BE2C (cell line): ENCODE data around the gene SOX8.

Experiments used
- DNase-seq: peaks from one replicate; pipeline ENCODE4 v3.0.0-alpha.2; 2020
- H3K27me3 ChIP-seq: fragments of 250-450 bp; sonication (Bioruptor Pico); 2 replicates; pipeline ENCODE4 v1.5.1; 2020; ENCODE audit warnings: mild to moderate bottlenecking
- H3K36me3 ChIP-seq: fragments of 250-450 bp; sonication (Bioruptor Pico); 2 replicates; pipeline ENCODE4 v1.5.1; 2020; ENCODE audit warnings: mild to moderate bottlenecking
- H3K4me1 ChIP-seq: fragments of 250-450 bp; sonication (Bioruptor Pico); 2 replicates; pipeline ENCODE4 v1.5.1; 2020
- H3K4me3 ChIP-seq: 2 replicates; pipeline ENCODE4 v1.5.1; 2011; ENCODE audit warnings: low read depth, low read length
- H3K9me3 ChIP-seq: fragments of 250-450 bp; sonication (Bioruptor Pico); 2 replicates; pipeline ENCODE4 v1.5.1; 2020
- CTCF ChIP-seq: IDR thresholded peaks from 2 replicates; pipeline ENCODE4 v1.5.1; 2012; ENCODE audit warnings: mild to moderate bottlenecking, low read depth, low read length

SOX8 gene

GRCh38 chr16:978403-978802, 3.2 kb upstream of the SOX8 start:
- H3K27me3 ChIP-seq = peaks cover 48% of the 10 kb centered on the region
- H3K9me3 ChIP-seq = no peaks in the 10 kb centered on the region
- no peaks in the 10 kb centered on the region for H3K4me1 ChIP-seq
- no peak for TF ChIP-seq CTCF
- DNase-seq = no peak
- no peak overlapping the region for H3K4me3 ChIP-seq
- H3K36me3 ChIP-seq = no peaks in the 10 kb centered on the region

- DNase-seq = no peak
- no peak overlapping the region for H3K4me3 ChIP-seq
- H3K27me3 ChIP-seq = peaks cover 55% of the 10 kb centered on the region
- H3K36me3 ChIP-seq = no peaks in the 10 kb centered on the region
- no peaks in the 10 kb centered on the region for H3K4me1 ChIP-seq
- no peaks in the 10 kb centered on the region for H3K9me3 ChIP-seq
- TF ChIP-seq CTCF = no peak
Observed at GRCh38 chr16:979147-979546, 2.4 kb upstream of the SOX8 start.

GRCh38 chr16:979859-980594, 1.5 kb upstream of the SOX8 start:
- peaks cover 64% of the 10 kb centered on the region for H3K27me3 ChIP-seq
- H3K4me3 ChIP-seq = no peak overlapping the region
- H3K4me1 ChIP-seq = no peaks in the 10 kb centered on the region
- no peak for DNase-seq
- TF ChIP-seq CTCF = no peak
- H3K9me3 ChIP-seq = no peaks in the 10 kb centered on the region
- H3K36me3 ChIP-seq = no peaks in the 10 kb centered on the region

DNA sequence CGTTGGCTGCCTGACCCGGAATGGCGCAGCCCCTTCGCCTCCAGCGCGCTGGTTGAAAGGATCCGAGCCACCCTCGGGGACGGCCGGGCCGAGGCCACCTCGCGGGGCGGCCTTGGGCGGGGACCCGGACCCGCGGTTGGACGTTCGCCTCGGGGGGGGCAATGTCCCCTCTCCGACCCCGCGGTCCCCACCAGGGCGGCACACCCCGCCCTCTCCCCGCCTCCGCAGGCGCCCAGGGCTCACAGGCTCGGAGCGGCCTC, 1.0 kb upstream of the SOX8 start:
- DNase-seq = no peak
- H3K27me3 ChIP-seq = peaks cover 69% of the 10 kb centered on the region
- no peaks in the 10 kb centered on the region for H3K36me3 ChIP-seq
- H3K9me3 ChIP-seq = no peaks in the 10 kb centered on the region
- no peaks in the 10 kb centered on the region for H3K4me1 ChIP-seq
- no peak for TF ChIP-seq CTCF
- no peak overlapping the region for H3K4me3 ChIP-seq

GRCh38 chr16:982145-983043, 824 bp downstream of the SOX8 start:
- Histone ChIP-seq H3K4me3 (no peak overlapping the region), H3K27me3 (peaks cover 88% of the 10 kb centered on the region), H3K36me3 (no peaks in the 10 kb centered on the region), H3K9me3 (no peaks in the 10 kb centered on the region), H3K4me1 (peaks cover 5% of the 10 kb centered on the region; the same call in 1 of the 2 replicates)
- DNase-seq = no peak
- no peak for TF ChIP-seq CTCF
